Endothelial cell of umbilical vein (primary cell): ENCODE results near the gene ATF6B. TPM values are rescaled to one million over a fixed set of nuclear protein-coding genes. Genes with fewer than 3 reads are reported as not detected.

Source experiments
- BruUV-seq: library from RNA; stranded (reverse); fragments of 400-500 nt; replicated peaks from 2 replicates; lab custom pipeline; 2021; lab: Mats Ljungman, UMichigan
- CTCF ChIA-PET: fragments of 300-600, 350-600 bp; sonication (Branson Sonifier 250); formaldehyde crosslinking; loops from one replicate; lab custom pipeline; 2021; ENCODE audit warnings: antibody characterized with exemption, inconsistent platforms; lab: Charles Lee
- POLR2A ChIA-PET: fragments of 300-600, 350-600 bp; sonication (Branson Sonifier 250); formaldehyde crosslinking; loops from one replicate; lab custom pipeline; 2021; ENCODE audit warnings: antibody characterized with exemption, inconsistent platforms; lab: Charles Lee
- DNase-seq: peaks from one replicate; pipeline ENCODE4 v3.0.0-alpha.2; 2011; ENCODE audit warnings: low read depth, low spot score
- FAIRE-seq: peaks from 2 replicates; lab custom pipeline; 2011; peaks lifted over from hg19 to GRCh38; lab: Jason Lieb, UNC
- H2AFZ ChIP-seq: 2 replicates; pipeline ENCODE4 v1.6.0; 2012; ENCODE audit warnings: low read depth, low read length, control low read depth, inconsistent platforms
- H3K27ac ChIP-seq: 2 replicates; pipeline ENCODE4 v1.5.1; 2011; ENCODE audit warnings: low read depth, mild to moderate bottlenecking, control low read depth, low read length, moderate library complexity; ENCODE audit not compliant: insufficient read depth
- H3K27me3 ChIP-seq, 2 experiments: 2 replicates each; pipeline versions ENCODE4 v1.6.0 to v1.6.1; 2011; ENCODE audit warnings: low read length in 2 of 2, mixed read lengths in 1 of 2; ENCODE audit not compliant: control insufficient read depth in 2 of 2, insufficient read depth in 2 of 2
- H3K36me3 ChIP-seq, 2 experiments: 2 replicates in 1 of 2; 3 replicates in 1 of 2; pipeline ENCODE4 v1.5.1; 2011; ENCODE audit warnings: low read length in 2 of 2, mild to moderate bottlenecking in 1 of 2, moderate library complexity in 1 of 2; ENCODE audit not compliant: control insufficient read depth in 2 of 2, insufficient read depth in 2 of 2; ENCODE audit errors: extremely low read depth in 1 of 2
- H3K4me1 ChIP-seq: 3 replicates; pipeline ENCODE4 v1.5.1; 2011; ENCODE audit warnings: mild to moderate bottlenecking, low read length; ENCODE audit not compliant: control insufficient read depth, insufficient read depth; ENCODE audit errors: extremely low read depth
- H3K4me2 ChIP-seq: 2 replicates; pipeline ENCODE4 v1.6.1; 2011; ENCODE audit warnings: low read length, control low read depth, mixed read lengths; ENCODE audit not compliant: insufficient read depth
- H3K4me3 ChIP-seq, 3 experiments: fragments of 200-600 bp in 1 of 3; sonication (generic), shearing (Covaris generic) in 1 of 3; replicated peaks in 1 of 3; 2 replicates each; pipeline ENCODE4 v1.5.1; 2011 to 2016; ENCODE audit warnings: control low read depth in 3 of 3, low read length in 3 of 3, mild to moderate bottlenecking in 2 of 3, inconsistent platforms in 1 of 3, low read depth in 1 of 3, moderate library complexity in 1 of 3; ENCODE audit not compliant: insufficient read depth in 1 of 3
- H3K79me2 ChIP-seq: 2 replicates; pipeline ENCODE4 v1.6.0; 2012; ENCODE audit warnings: low read length, inconsistent platforms; ENCODE audit not compliant: control insufficient read depth, insufficient read depth
- H3K9ac ChIP-seq: replicated peaks from 2 replicates; pipeline ENCODE3; 2011; ENCODE audit warnings: low read length, control low read depth; ENCODE audit not compliant: insufficient read depth; ENCODE audit errors: extremely low read depth
- H3K9me1 ChIP-seq: replicated peaks from 3 replicates; pipeline ENCODE4 v1.6.0; 2011; ENCODE audit warnings: mild to moderate bottlenecking, low read length; ENCODE audit not compliant: control insufficient read depth, insufficient read depth; ENCODE audit errors: extremely low read depth
- H3K9me3 ChIP-seq: replicated peaks from 2 replicates; pipeline ENCODE4 v1.5.1; 2012; ENCODE audit warnings: low read length, inconsistent platforms; ENCODE audit not compliant: control insufficient read depth, insufficient read depth
- H4K20me1 ChIP-seq: replicated peaks from 2 replicates; pipeline ENCODE3; 2011; ENCODE audit warnings: mild to moderate bottlenecking, low read length; ENCODE audit not compliant: control insufficient read depth, insufficient read depth; ENCODE audit errors: extremely low read depth
- EZH2 ChIP-seq: IDR thresholded peaks from 2 replicates; pipeline ENCODE4 v1.6.1; 2012; ENCODE audit warnings: borderline replicate concordance, low read depth, mild to moderate bottlenecking, moderate library complexity, low read length, inconsistent platforms; ENCODE audit not compliant: severe bottlenecking
- FOS ChIP-seq: IDR thresholded peaks from 2 replicates; pipeline ENCODE4 v1.6.1; 2011; ENCODE audit warnings: mild to moderate bottlenecking, low read length, moderate library complexity, borderline replicate concordance; ENCODE audit not compliant: insufficient read depth
- GATA2 ChIP-seq: IDR thresholded peaks from 2 replicates; pipeline ENCODE4 v1.7.0; 2011; ENCODE audit warnings: low read depth, mild to moderate bottlenecking, moderate library complexity, mixed read lengths, low read length; ENCODE audit not compliant: insufficient read length, insufficient read depth
- JUN ChIP-seq: IDR thresholded peaks from 2 replicates; pipeline ENCODE4 v1.6.1; 2011; ENCODE audit warnings: borderline replicate concordance, low read depth; ENCODE audit not compliant: insufficient read length, insufficient read depth
- MYC ChIP-seq: IDR thresholded peaks from one replicate; pipeline ENCODE4 v1.6.1; 2011; ENCODE audit warnings: mild to moderate bottlenecking, low read depth, low read length
- POLR2A ChIP-seq: IDR thresholded peaks from 2 replicates; pipeline ENCODE4 v1.6.1; 2012; ENCODE audit warnings: low read depth, mild to moderate bottlenecking, control low read depth, low read length
- POLR2AphosphoS5 ChIP-seq: IDR thresholded peaks from 2 replicates; pipeline ENCODE4 v1.6.1; 2012; ENCODE audit warnings: low read depth, mild to moderate bottlenecking, control low read depth, low read length, moderate library complexity; ENCODE audit not compliant: insufficient read depth
- dilution Hi-C: fragments of 300-500 bp; cut with MboI; formaldehyde crosslinking; loops from one replicate; pipeline ENCODE4 v1.15.0; 2019; ENCODE audit warnings: low sequenced_read_pairs; ENCODE audit not compliant: extremely low pct_ligation_motif_present
- intact Hi-C: fragments of 100-400 bp; cut with micrococcal nuclease; formaldehyde crosslinking; loops from one replicate; pipeline ENCODE4 v1.10.0; 2022
- polyA plus RNA-seq, 4 experiments: library from polyadenylated mRNA; depleted of rRNA in 3 of 4; stranded (reverse) in 3 of 4; unstranded in 1 of 4; fragments of >200 nt; gene quantifications; 2 replicates each; pipeline versions ENCODE4 v1.2.1 to v1.2.3, GENCODE V29; 2011 to 2012; ENCODE audit warnings: missing spikeins in 1 of 4
- total RNA-seq: library from RNA; stranded (reverse); gene quantifications from 2 replicates; pipeline ENCODE4 v1.2.3, GENCODE V29; 2021
- TF ChIP-seq, protein P1 (sequence below), 2 donors: IDR thresholded peaks; 1 replicate in 1 of 2; 2 replicates in 1 of 2; pipeline ENCODE4 v1.5.1; 2011; ENCODE audit warnings: low read length in 2 of 2, mild to moderate bottlenecking in 2 of 2, moderate library complexity in 2 of 2, control low read depth in 1 of 2, inconsistent platforms in 1 of 2, low read depth in 1 of 2; ENCODE audit not compliant: insufficient read depth in 1 of 2; ENCODE audit errors: extremely low read depth in 1 of 2
- TF ChIP-seq, protein P2 (sequence below): IDR thresholded peaks from 2 replicates; pipeline ENCODE4 v1.6.1; 2011; ENCODE audit not compliant: insufficient read depth, insufficient read length

ATF6B gene
- total and polyA plus RNA-seq, 2 donors (not counting 3 experiments of a cell fraction or from before 2014, with no cell fraction given): 106 to 115 TPM

DNA sequence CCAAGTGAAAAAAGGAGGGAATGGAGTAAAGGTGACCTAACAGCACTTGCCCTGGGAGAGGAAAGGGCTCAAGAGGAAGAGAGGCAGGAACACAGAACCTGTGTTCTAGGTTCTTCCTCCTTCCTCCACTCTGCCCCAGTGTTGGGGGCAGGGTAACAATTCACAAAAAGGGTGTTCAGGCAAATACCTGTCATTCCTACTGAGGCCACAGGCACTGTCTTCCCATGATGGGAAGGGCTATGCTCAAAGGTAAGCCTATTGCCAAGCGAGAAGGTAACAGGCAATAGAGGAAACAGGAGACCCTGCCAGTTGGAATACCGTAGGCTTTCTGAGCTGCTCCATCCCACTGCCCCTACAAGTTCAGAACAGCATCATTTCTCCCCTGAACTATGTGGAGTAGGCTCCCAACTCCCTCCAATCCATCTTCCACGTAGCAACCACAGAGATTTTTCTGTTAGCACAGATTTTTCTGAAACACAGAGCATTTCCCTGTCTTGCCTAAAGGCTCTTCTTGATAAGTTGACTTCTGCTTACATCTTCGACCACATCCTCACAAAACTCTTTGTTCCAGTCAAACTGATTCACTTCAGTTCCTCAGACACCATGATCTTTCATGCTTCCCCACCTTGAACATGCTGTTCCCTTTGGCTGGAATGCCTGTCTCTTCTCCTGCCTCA lies 45.1 kb upstream of the ATF6B start:
- intact Hi-C loops (no loop called here), dilution Hi-C loops (no loop called here)
- DNase-seq: no peak
- no peaks in the 10 kb centered on the region for H3K27me3 ChIP-seq
- H2AFZ ChIP-seq: no peak overlapping the region
- ChIA-PET POLR2A (no interaction called here), CTCF (no interaction called here)
- FAIRE-seq: no peak
- peaks cover 0 to 14% of the 10 kb centered on the region in 2 experiments for H3K36me3 ChIP-seq
- no peaks in the 10 kb centered on the region for H4K20me1 ChIP-seq
- BruUV-seq: no TSS peak
- H3K79me2 ChIP-seq: peaks cover 15% of the 10 kb centered on the region
- peaks cover 22% of the 10 kb centered on the region for H3K4me1 ChIP-seq
- H3K9me1 ChIP-seq: no peaks in the 10 kb centered on the region
- no peak overlapping the region for H3K4me3 ChIP-seq
- no peak overlapping the region for H3K4me2 ChIP-seq
- no peak overlapping the region for H3K9ac ChIP-seq
- TF ChIP-seq MYC (no peak), POLR2A (no peak), GATA2 (no peak), FOS (no peak), POLR2AphosphoS5 (no peak), JUN (no peak), EZH2 (no peak)
- TF ChIP-seq, protein P1, sequence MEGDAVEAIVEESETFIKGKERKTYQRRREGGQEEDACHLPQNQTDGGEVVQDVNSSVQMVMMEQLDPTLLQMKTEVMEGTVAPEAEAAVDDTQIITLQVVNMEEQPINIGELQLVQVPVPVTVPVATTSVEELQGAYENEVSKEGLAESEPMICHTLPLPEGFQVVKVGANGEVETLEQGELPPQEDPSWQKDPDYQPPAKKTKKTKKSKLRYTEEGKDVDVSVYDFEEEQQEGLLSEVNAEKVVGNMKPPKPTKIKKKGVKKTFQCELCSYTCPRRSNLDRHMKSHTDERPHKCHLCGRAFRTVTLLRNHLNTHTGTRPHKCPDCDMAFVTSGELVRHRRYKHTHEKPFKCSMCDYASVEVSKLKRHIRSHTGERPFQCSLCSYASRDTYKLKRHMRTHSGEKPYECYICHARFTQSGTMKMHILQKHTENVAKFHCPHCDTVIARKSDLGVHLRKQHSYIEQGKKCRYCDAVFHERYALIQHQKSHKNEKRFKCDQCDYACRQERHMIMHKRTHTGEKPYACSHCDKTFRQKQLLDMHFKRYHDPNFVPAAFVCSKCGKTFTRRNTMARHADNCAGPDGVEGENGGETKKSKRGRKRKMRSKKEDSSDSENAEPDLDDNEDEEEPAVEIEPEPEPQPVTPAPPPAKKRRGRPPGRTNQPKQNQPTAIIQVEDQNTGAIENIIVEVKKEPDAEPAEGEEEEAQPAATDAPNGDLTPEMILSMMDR (IDR thresholded peaks at IDR 0.05; ENCODE audit: extremely low read depth in 1 of 2, insufficient read depth in 1 of 2, low read depth in 1 of 2, low read length in 2 of 2): no peak
- TF ChIP-seq, protein P2, sequence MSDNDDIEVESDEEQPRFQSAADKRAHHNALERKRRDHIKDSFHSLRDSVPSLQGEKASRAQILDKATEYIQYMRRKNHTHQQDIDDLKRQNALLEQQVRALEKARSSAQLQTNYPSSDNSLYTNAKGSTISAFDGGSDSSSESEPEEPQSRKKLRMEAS: no peak
- no peaks in the 10 kb centered on the region for H3K9me3 ChIP-seq
- no peak overlapping the region for H3K27ac ChIP-seq
